Suppressor macrophage (primary cell): ENCODE data around the gene BICRAL.

ENCODE experiments used
- DNase-seq, 4 experiments: peaks; one replicate each; pipeline ENCODE4 v3.0.0-alpha.2; 2020 to 2022
- total RNA-seq, 17 experiments: gene quantifications; one replicate each; lab custom pipeline; 2026; ENCODE audit warnings: mixed read lengths in 6 of 17, inconsistent platforms in 3 of 17; lab: John Stamatoyannopoulos, UW

Gene BICRAL, protein sequence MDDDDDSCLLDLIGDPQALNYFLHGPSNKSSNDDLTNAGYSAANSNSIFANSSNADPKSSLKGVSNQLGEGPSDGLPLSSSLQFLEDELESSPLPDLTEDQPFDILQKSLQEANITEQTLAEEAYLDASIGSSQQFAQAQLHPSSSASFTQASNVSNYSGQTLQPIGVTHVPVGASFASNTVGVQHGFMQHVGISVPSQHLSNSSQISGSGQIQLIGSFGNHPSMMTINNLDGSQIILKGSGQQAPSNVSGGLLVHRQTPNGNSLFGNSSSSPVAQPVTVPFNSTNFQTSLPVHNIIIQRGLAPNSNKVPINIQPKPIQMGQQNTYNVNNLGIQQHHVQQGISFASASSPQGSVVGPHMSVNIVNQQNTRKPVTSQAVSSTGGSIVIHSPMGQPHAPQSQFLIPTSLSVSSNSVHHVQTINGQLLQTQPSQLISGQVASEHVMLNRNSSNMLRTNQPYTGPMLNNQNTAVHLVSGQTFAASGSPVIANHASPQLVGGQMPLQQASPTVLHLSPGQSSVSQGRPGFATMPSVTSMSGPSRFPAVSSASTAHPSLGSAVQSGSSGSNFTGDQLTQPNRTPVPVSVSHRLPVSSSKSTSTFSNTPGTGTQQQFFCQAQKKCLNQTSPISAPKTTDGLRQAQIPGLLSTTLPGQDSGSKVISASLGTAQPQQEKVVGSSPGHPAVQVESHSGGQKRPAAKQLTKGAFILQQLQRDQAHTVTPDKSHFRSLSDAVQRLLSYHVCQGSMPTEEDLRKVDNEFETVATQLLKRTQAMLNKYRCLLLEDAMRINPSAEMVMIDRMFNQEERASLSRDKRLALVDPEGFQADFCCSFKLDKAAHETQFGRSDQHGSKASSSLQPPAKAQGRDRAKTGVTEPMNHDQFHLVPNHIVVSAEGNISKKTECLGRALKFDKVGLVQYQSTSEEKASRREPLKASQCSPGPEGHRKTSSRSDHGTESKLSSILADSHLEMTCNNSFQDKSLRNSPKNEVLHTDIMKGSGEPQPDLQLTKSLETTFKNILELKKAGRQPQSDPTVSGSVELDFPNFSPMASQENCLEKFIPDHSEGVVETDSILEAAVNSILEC
- 2.8 to 34.5 (median 11.9) reads per million in 17 experiments for total RNA-seq

DNA sequence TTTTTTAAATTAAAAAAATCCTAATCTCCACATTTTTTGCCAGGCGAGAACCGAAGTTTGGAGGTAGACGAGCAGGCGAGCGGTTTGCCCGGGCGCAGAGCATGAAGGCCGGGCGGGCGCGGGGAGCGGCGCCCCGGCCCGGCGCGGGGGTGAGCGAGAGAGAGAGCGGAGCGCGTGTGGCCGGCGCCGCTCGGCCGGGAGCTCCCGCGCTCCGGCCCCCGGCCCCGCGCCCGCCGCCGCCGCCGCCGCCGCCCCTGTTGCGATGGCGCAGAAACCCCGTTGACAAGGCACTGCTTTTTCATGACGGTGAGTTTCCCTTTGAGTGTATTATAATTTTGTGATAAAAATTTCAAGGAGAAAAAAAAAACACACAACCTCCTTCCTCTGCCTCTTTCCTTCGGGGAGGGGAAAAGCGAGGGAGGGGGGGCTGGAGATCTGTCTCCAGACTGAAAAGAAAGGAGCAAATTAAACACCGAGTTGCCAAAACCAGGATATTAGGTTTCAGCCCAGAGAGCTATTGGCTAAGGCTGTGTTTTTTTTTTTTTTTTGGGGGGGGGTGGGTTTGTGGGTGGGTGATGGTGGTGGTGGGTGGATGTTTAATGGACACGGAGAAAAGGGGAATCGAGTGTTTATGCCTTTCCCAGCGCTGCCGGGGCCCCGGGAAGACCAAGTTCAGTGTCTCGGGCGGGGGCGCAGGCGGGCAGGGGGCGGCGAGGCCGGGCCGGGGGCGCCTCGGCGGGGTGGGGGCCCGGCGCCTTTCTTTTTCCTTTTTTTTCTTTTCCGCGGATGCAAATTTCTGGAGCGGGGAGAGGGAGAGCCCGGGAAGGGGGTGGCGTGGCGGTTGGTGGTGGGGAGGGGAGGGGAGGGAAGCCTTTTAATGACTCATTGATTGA, at the start of gene BICRAL:
BICRAL (plus strand) TSS at position 257 of the 893 bp plus-strand sequence. CDS start 39,971 bp downstream, outside the sequence.
- DNase-seq, result peak; percentile 63 to 81 (median 78)

- peak in 1 of 4 experiments; percentile 8 for DNase-seq
Observed at GRCh38 chr6:42733867-42734481, 47.9 kb upstream of the BICRAL start.

- DNase-seq, result no peak
Observed at GRCh38 chr6:42735976-42736375, 45.9 kb upstream of the BICRAL start.

DNA sequence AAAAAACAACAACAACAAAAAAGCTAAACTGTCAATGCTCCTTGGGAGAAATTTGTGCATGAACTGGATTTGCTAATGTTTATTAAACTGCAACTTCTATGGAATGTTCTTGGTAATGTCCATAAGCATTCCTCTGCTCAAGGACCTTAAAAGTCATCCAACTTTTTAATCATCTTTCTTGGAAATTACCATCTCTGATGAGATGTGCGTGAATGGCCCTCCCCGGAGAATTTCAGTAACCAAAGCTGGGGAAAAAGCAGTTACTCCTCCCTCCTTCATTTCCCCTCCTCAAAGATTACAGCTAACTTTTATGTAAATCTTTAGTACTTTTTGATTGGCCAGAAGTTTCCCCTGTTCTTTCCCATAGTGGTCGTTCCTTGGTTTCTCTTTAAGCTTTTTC, 41.1 kb upstream of the BICRAL start:
- no peak for DNase-seq

DNA sequence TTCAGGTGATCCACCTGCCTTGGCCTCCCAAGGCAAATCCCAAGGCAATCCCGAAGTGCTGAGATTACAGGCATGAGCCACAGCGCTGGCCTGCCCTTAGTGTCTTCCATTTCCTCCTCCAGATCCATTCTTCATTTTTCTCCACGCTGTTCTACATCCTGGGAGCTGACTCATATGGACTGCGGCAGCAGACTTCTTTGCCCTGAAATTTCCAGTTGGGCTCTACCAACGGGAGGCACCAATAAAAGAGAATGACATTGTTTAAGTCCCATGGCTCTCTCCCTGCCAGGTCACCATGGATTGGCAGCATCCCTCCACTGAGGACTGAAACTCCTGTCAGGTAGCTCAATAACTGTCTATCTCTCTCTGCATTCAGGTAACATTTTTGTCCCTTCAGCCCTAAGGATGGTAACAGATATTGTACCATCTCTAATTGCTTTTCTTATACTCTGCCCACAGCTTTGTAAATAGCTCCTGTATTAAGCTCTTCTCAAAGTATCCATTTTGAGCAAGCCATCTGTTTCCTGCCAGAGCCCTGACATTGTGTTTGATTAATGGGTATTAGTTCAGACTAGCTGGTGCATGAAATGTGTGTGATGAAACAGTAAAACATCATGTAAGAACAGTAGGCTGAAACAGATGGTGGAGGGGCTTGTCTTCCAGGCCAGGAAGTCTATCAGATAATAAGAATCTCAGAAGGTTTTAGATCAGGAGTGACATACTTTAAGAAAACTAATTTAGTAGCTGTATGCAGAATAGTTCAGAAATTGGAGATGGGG, 39.5 kb upstream of the BICRAL start:
- DNase-seq, result no peak

DNA sequence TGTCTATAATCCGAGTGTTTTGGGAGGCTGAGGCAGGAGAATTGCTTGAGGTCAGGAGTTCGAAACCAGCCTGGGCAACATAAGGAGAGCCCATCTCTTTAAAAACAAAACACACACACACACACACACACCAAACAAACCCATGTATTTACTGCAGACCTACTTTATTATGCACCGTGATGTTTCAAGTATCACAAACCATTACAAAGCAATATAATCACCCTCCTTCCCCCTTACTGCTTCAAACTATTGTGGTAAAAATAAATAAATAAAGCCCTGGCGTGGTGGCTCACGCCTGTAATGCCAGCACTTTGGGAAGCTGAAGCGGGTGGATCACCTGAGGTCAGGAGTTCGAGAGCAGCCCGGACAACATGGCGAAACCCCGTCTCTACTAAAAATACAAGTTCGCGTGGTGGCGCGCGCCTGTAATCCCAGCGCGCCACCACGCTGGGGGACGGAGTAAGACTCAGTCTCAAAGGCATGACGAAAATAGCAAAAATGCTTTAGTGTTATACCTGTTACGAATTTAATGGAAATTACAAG, 37.4 kb upstream of the BICRAL start:
- no peak for DNase-seq

- DNase-seq, result peak in 3 of 4 experiments; percentile 42 to 52 (median 47)
Observed at GRCh38 chr6:42745083-42745639, 36.7 kb upstream of the BICRAL start.

GRCh38 chr6:42745640-42746462, 36.0 kb upstream of the BICRAL start, which contains the start of gene TBCC:
Gene TBCC, minus strand, starts transcription at chr6:42746103. Its CDS starts 30 bp downstream, at chr6:42746073.
- DNase-seq, result peak; percentile 97 to 99 (median 98)

GRCh38 chr6:42746463-42747391, 35.1 kb upstream of the BICRAL start:
- peak; percentile 85 to 94 (median 92) for DNase-seq

DNA sequence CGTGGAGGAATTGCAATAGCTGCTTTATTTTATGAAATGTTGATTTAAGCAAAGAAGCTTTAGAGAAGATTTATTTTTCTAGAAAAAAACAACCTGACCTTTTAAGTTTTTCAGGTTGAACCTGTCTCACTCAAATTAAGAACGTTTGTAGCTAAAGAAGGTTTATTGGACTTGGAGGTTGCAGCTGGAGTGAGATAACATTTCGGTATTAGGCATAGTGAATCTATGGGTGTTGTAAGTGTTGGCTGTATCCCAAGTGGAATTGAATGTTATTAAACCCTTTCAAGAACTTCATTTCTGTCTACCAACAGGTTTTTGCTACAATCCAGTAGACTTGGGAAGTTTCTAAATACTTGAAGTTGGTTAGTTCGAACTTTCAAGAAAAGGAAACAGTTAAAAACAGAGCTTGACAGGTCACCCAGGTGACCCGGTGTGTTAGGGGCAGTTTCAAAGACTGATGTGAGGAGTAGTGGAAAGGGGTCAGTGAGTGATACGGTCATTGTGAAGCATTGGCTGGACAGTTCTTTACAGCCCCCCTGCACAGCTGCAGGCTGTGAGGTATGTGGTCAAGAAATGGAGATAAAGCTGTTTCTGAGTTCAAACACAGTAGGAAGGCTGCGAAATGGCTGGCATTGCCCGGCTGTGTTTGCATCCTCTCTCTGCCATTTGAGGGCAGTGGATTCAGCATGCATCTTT, 33.5 kb upstream of the BICRAL start:
- no peak for DNase-seq

GRCh38 chr6:42751055-42751454, 30.8 kb upstream of the BICRAL start:
- peak in 3 of 4 experiments; percentile 38 to 54 (median 54) for DNase-seq

GRCh38 chr6:42754759-42755158, 27.1 kb upstream of the BICRAL start:
- DNase-seq, result no peak

- DNase-seq, result no peak
Observed at GRCh38 chr6:42756722-42757121, 25.1 kb upstream of the BICRAL start.

DNA sequence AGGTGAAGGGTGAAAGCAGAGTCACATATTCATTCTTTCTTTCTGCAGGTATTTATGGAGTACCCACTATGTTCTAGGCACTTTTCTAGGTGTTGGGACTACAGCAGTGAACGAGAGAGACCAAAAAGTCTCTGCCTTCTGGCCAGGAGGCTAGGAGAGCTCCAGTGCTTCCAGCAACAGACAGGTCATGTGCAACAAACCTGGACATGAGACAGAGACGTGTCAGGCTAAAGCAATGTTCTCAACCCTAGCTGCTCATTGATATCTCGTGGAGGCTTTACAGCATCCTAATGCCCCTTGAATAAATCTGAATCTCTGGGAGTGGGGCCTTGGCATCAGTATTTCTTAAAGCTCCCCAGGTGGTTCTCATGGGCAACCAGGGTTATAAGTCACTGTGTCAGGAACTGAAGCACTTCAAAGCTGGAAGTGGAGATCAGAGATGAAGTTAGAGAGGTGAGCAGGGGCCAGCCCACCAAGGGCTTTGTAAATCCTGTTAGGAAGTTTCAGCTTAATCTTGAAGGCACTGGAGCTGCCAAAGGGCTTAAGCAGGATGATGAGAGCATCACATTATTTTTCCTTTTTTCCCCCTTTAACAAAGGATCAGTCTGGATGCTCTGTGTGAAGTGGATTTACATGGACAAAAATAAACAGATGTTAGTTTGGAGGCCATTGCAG, 23.0 kb upstream of the BICRAL start:
- DNase-seq, result no peak

- DNase-seq, result no peak
Observed at GRCh38 chr6:42761287-42762067, 20.4 kb upstream of the BICRAL start.
